K562 (cell line): ENCODE results near the gene SYK.

Source experiments
- CEBPB ChIP-seq: fragments of 450-650 bp; IDR thresholded peaks from 2 replicates; pipeline ENCODE4 v1.6.1; 2016; ENCODE audit warnings: missing genetic modification characterization, missing compliant biosample characterization
- CREB1 ChIP-seq, 2 experiments: sonication (generic) in 1 of 2; formaldehyde crosslinking in 1 of 2; IDR thresholded peaks; 2 replicates each; pipeline versions ENCODE4 v1.6.1 to v1.8.0; 2012 to 2022; ENCODE audit warnings: inconsistent platforms in 1 of 2, mild to moderate bottlenecking in 1 of 2, missing genetic modification reagents in 1 of 2, moderate library complexity in 1 of 2
- CTCF ChIP-seq, 3 experiments: IDR thresholded peaks in 2 of 3; conservative IDR thresholded peaks in 1 of 3; 2 replicates each; pipeline ENCODE4 v1.5.1; 2011 to 2012; ENCODE audit warnings: low read length in 3 of 3, mild to moderate bottlenecking in 3 of 3, control low read depth in 2 of 3, improper control_type of control experiment in 1 of 3, inconsistent platforms in 1 of 3, low read depth in 1 of 3, mixed read lengths in 1 of 3, moderate library complexity in 1 of 3; ENCODE audit not compliant: insufficient read depth in 2 of 3
- GABPA ChIP-seq: fragments of 200-800 bp; sonication (Bioruptor generic); conservative IDR thresholded peaks from 2 replicates; pipeline ENCODE4 v1.6.1; 2016; ENCODE audit warnings: low read depth, missing genetic modification characterization, missing compliant biosample characterization
- HDAC6 ChIP-seq: IDR thresholded peaks from 2 replicates; pipeline ENCODE4 v1.6.1; 2012; ENCODE audit warnings: low read depth, mild to moderate bottlenecking, control low read depth, inconsistent platforms, low read length, moderate library complexity
- NFIC ChIP-seq: fragments of 450-650 bp; IDR thresholded peaks from 2 replicates; pipeline ENCODE4 v1.6.1; 2017; ENCODE audit warnings: mild to moderate bottlenecking, inconsistent platforms
- PCBP1 ChIP-seq: fragments of 200-400 bp; formaldehyde crosslinking; IDR thresholded peaks from 2 replicates; pipeline ENCODE4 v1.6.1; 2018; ENCODE audit warnings: mild to moderate bottlenecking, low read depth, low read length; ENCODE audit not compliant: poor library complexity, severe bottlenecking
- RAD21 ChIP-seq, 2 experiments: fragments of 250-450 bp in 1 of 2; fragments of 450-650 bp in 1 of 2; sonication (Bioruptor Pico) in 1 of 2; formaldehyde crosslinking in 1 of 2; IDR thresholded peaks in 1 of 2; conservative IDR thresholded peaks in 1 of 2; 2 replicates each; pipeline versions ENCODE4 v1.4.0 to v1.8.0; 2020 to 2022; ENCODE audit warnings: mild to moderate bottlenecking in 2 of 2, moderate library complexity in 1 of 2
- TAF1 ChIP-seq: IDR thresholded peaks from 2 replicates; pipeline ENCODE4 v1.6.1; 2011; ENCODE audit warnings: mild to moderate bottlenecking, low read length, moderate library complexity; ENCODE audit not compliant: insufficient read depth, control insufficient read depth, severe bottlenecking; ENCODE audit errors: extremely low read depth
- TCF7L2 ChIP-seq: fragments of 150-350 bp; IDR thresholded peaks from 2 replicates; pipeline ENCODE4 v1.6.1; 2016; ENCODE audit warnings: low read depth, mild to moderate bottlenecking, low read length, moderate library complexity
- ZNF133 ChIP-seq: fragments of 250-450 bp; sonication (Bioruptor Pico); IDR thresholded peaks from 2 replicates; pipeline ENCODE4 v1.4.0; 2020; ENCODE audit warnings: mild to moderate bottlenecking
- ZNF280B ChIP-seq: fragments of 250-450 bp; sonication (Bioruptor Pico); IDR thresholded peaks from 2 replicates; pipeline ENCODE4 v1.5.1; 2021; ENCODE audit warnings: mild to moderate bottlenecking
- ZZZ3 ChIP-seq: fragments of 450-650 bp; IDR thresholded peaks from 2 replicates; pipeline ENCODE4 v1.6.1; 2016; ENCODE audit warnings: antibody characterized with exemption, mild to moderate bottlenecking, moderate library complexity

GRCh38 chr9:90808890-90809685 lies 7.5 kb downstream of the SYK start:
- TF ChIP-seq HDAC6 (no peak), ZZZ3 (no peak), TAF1 (no peak), GABPA (tag) (no peak), CTCF (IDR thresholded peaks at IDR 0.05 in 2 of 3, conservative IDR thresholded peaks at IDR 0.05 in 1 of 3; ENCODE audit: insufficient read depth in 2 of 3, low read depth in 1 of 3, low read length in 3 of 3) (no peak), CREB1 (IDR thresholded peaks at IDR 0.05) (no peak), CREB1 (CRISPR knock-in tag; IDR thresholded peaks at IDR 0.05) (no peak), RAD21 (CRISPR knock-in tag; conservative IDR thresholded peaks at IDR 0.05 in 1 of 2, IDR thresholded peaks at IDR 0.05 in 1 of 2) (no peak), ZNF280B (CRISPR knock-in tag) (no peak), PCBP1 (no peak), CEBPB (tag) (no peak), TCF7L2 (no peak), ZNF133 (no peak), NFIC (no peak)
